Suppressor macrophage treated with lipopolysaccharide for 1 hour (primary cell): Measurements from ENCODE around the gene AFMID.

Experiments used
- DNase-seq, 3 donors: peaks; one replicate each; pipeline ENCODE4 v3.0.0-alpha.2; 2020 to 2022

The AFMID gene

DNA sequence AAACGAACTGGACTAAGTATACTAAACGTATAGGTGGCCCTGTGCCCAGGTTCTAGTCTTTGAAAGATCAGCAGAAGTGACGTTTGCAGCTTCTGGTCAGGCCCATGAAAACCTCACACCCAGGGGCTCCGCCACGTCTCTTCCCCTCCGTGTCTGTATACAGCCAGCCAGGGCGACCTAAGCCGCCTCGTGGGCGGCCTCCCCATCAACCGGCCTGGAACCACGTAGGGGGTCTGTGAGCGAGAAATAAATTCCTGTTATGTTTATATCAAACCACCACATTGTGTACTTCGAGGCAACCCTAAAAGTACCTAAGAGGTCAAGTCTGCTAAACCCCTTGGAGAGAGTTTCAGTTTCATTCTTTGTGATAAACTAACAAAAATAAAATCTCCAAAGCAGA, 7.1 kb upstream of the AFMID start:
- peak in 1 of 3 donors; percentile 16 for DNase-seq

DNA sequence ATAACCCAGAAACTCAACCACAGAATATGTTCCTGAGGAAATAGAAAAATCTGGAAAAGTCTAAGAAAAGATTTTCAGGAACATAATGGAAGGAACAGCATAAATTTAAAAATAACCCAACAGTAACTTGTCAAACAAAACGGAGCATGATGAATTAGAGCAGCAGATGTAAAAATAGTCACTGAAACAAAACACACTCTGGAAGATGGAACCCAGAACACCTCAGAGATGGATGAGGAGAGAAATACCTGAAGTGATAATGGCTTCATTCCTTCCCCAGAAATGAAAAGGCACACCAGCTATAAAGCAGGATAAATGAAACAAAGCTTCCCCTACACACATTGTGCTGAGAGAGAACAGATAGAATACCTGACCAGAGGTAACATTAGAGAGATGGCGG, 6.7 kb upstream of the AFMID start:
- no peak for DNase-seq

DNA sequence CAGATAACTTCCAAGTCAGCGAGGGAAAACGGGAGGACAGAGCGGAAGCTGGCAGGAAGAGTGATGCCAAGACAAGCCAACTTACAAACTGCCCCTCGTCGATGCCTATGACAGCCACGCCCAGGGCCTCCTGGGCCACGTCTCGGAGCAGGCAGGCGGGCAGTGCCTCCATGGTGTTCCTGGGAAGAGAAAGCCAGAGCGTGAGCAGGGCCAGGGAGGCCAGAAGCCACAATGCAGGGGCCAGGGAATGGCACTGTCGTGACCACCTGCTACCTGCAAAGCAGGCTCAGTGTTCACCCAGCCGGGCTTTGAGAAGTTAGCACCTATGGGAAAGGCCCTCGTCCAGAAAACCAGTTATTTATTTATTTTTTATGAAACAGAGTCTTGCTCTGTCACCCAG, 4.7 kb upstream of the AFMID start:
- DNase-seq = no peak

DNA sequence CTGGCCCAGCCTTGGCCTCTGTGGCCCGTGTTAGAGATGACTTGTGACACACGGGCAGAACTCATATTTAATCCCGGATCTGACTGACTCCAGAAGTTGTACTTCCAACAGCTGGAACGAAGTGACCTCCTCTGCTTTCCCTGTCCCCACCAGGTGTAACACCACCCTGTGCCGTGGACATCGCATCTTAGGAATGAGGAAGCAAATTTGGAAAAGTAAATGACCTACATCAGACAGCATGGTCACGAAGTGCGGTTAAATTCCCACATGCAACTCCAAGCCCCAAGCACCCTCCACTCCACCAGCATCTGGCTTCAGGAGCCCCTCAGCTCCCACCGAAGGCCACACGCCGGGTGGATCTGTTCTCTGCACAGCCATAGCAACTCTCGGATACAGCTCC, 3.2 kb upstream of the AFMID start:
- no peak for DNase-seq

DNA sequence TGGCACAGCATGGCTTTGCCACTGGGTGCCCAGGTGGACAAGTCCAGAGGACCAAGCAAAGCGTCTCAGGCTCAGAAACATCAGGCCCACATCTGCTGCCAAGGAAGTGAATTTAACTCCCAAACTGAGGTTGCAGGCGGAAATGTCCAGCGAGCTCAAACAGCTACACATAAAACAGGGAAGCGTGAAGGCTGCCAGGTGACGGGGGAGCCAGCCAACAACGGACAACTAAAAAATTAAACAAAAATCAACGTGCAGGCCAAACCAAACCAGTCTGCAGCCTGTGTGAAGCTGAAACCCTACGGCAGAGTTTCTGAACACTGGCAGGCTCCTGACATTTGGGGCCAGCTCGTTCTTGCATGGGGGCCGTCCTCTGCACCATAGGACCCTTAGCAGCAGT, 2.8 kb upstream of the AFMID start:
- no peak for DNase-seq

DNA sequence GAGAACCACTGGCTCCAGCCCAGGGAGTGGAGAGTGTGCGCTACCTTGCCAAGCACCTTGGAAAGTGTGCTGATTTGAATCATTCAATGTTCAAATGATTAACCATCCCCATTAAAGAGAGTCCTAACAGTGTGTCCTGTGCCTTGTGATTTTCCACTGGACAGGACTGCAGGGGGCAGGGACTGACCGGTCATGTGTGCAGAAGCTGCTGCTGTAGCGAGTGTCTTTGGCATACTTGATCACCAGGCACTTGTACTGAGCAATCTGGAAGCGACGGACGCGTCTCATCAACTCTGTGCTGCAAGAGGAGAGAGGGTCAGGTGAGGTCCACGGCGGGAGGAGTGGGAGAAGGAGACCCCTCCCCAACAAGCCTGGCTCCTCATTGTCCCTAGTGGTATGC, 2.3 kb upstream of the AFMID start:
- no peak for DNase-seq

DNA sequence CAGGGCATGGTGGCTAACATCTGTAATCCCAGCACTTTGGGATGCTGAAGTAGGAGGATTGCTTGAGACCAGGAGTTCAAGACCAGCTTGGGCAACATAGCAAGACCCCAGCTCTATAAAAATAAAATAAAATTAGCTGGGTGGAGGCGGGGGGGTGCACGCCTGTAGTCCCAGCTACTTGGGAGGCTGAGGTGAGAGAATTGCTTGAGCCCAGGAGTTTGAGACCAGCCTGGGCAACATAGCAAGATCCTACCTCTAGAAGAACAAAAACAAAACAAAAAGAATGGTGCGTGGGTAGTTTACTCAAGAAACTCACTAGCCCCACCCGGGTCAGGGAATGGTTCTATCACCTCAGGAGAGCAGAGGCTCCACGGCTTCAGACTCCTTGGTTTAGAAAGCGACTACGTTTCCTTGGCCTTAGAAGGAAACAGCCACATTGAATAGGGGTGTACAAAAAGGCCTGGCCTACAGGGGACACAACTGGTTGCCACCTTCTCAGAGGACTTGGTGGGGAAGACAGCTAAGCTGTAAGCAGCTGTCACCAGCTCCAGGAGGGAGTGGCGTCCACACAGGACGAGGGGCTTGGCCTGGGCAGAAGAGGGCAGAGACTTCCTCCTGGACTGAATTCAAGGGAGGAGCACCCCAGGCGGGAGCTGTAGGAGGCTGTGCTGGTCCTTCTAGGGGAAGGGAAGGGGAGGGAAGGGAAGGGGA, 1.0 kb upstream of the AFMID start:
- DNase-seq = peak; percentile 61 to 77 (median 74)

DNA sequence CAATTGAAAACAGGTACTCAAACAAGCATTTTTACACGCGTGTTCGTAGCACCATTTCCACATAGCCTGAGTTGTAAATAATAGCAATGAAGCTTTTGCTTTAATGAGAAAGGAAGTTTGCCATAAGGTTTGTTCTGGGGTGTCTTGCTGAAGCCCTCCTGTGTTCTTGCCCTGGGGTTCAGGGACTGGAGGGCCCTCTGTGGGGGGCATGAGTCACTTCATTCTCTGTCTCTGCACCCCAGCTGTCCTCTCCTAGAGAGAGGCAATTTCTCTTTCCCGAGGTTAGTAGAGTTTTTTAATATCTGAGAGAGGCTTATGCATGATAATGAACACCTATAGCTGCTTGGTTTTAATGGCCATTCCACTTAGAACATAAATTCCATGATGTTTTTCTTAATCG, 9.6 kb downstream of the AFMID start:
- DNase-seq = no peak

DNA sequence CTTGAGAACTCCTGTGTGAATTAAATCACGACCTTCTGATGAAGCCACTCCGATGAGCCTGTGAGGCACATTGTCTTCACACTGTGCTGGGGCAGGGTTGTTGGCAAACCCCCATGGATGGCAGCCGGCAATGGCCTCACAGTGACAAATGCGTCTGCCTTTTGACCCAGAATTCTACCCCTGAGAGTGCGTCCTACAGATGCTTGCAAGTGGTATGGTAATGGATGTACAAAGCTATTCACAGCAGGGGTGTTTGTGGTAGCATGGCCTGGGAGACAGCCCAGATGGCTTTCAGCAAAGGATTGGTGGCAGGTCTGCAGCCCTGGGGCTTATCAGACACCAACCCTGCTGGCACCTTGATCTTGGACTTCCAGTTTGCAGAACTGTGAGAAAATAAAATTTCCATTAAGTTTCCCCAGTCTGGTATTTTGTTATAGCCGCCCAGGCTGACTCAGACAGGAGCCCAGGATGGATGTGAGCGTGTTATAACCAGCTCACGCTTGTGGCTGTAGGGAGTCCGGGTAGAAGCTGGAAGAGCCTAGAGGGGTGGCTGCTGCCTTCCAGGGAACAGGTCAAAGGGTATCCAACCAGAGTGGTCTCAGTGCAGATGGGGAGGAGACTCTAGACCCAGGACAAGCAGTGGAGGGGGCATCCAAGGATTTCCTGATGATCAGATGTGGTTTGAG, 10.1 kb downstream of the AFMID start:
- DNase-seq = no peak

DNA sequence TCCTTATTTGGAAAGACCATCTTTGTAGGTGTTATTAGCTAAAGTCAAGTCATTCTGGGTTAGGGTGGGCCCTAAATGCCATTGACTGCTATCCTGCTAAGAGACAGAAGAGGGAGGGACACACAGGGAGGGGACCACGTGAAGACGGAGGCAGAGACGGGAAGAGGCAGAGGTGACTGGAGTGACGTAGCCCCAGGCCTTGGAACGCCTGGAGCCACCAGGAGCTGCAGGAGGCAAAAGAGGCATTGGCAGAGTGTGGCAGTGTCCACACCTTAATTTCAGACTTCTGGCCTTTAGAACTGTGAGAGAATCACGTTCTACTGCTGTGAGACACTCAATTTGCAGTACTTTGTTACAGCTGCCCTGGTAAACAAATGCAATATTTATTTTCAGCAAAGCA, 13.3 kb downstream of the AFMID start:
- DNase-seq = no peak

DNA sequence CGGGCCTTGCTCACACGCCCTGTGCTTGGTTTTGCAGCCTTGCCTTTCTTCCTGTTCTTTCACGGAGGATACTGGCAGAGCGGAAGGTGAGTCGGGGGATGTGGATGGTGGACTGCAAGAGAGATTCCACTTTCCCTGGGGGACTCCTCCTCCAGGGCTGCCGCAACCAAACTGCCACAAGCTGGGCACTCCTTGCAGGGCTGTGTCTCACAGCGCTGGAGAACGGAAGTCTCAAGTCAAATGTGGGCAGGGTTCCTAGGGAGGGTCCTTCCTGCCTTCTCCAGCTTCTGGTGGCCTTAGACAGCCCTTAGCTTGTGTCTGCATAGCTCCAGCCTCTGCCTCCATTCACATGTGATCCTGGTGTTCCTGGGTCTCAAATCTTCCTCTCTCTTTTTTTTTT, 15.5 kb downstream of the AFMID start:
- no peak for DNase-seq

DNA sequence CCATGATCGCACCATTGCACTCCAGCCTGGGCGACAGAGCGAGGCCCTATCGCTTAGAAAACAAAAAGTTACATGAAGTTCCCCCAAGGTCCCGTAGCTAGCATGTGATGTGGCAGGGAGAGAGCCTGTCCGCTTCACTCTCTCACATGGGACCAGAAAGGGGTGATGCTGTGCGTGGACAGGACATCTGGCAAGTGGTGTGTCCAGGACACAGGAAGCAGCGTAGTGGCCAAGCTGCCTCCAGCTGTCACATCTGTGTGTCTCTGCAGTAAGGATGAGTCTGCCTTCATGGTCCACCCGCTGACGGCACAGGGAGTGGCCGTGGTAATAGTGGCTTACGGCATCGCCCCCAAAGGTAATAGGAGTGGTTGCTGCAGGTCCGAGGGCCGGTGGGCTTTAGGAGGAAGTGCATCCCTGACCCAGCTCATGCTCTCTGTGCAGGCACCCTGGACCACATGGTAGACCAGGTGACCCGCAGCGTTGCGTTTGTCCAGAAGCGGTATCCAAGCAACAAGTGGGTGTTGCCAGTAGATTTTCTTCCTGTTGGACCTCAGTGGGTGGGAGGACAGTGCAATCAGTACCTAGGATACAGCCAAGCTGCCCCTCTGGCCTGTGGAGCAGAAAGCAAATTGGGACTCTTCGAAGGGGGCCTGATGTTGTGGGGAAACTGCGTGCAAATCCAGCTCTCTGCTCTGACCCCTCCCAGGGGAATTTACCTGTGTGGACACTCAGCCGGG, 17.4 kb downstream of the AFMID start:
- DNase-seq = no peak

DNA sequence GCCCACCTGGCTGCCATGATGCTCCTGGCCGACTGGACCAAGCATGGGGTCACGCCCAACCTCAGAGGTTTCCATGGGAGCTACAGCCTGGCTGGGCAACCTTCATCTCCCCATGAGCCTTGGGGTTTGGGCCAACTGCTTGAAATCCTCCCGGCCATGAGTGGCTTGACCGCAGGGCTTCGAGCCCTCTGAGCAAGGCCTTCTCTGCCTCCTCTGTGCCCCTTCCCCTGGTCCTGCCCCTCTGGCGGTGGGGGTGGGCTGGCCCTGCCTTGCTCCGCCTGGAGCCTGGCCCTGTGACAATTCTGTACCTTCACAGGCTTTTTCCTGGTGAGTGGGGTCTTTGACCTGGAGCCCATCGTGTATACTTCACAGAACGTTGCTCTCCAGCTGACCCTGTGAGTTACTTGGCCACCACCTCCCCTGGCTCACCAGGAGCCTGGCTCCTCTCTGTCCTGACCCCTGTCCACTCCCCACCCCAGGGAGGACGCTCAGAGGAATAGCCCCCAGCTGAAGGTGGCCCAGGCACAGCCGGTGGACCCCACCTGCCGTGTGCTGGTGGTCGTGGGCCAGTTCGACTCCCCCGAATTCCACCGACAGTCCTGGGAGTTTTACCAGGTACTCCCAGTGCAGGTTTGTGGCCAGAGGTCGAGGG, 18.1 kb downstream of the AFMID start:
- no peak for DNase-seq

DNA sequence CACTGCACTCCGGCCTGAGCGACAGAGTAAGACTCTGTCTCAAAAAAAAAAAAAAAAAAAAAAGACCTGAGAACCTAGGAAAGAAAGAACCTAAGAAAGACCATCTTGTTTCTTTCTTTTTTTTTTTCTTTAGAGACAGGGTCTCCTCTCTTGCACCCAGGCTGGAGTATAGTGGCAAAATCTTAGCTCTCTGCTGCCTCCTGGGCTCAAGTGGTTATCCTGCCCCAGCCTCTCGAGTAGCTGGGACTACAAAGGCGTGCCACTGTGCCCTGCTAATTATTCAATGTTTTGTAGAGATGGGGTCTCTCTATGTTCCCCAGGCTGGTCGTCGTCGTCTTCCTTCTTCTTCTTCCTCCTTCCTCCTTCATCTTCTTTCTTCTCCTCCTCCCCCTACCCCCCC, 19.1 kb downstream of the AFMID start:
- peak in 1 of 3 donors; percentile 13 for DNase-seq

DNA sequence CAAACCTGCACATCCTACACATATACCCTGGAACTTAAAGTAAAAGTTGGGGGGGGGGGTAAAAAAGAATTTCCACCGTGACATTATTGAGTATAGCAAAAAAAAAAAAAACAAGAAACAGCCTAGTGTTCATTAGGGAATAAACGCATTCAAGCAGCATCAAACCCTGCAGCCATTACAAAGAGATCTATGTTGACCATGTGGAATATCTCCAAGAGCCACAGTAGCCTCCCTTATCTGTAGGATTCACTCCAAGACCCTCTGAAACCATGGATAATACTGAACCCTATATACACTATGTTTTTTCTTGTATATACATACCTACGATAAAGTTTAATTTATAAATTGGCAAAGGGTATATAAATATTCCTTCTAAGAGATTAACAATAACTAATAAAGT, 21.3 kb downstream of the AFMID start:
- DNase-seq = no peak

DNA sequence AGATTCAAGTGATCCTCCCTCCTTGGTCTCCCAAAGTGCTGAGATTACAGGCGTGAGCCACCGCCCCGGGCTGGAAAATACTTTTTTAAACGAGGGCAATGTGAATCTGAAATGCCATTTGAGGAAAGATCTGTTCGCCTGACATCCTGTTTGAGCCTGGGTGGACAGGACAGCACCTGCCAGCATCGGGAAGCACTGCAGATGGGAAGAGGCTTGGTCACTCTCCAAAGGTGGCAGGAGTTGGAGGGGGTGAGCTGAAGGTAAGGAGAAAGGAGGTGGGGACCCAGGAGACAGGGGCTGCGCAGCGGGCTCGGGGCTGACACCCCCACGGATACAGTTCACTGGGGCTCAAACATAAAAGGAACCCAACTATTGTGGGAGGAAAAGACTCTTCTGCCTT, 22.9 kb downstream of the AFMID start:
- no peak for DNase-seq

DNA sequence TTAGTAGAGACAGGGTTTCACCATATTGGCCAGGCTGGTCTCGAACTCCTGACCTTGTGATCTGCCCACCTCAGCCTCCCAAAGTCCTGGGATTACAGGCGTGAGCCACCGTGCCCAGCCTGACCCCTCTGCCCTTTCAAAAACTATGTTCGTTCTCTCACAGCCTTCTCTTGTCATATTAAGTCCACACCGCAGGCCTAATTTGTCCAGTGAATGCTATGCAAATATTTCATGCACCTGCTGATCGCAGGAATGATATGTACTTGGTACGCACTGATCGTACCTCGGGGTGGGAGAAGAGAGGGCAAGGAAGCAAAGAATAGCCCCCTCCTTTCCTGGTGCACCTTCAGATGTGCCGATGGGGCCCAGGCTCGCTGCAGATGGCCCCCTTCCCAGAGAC, 23.9 kb downstream of the AFMID start:
- no peak for DNase-seq

DNA sequence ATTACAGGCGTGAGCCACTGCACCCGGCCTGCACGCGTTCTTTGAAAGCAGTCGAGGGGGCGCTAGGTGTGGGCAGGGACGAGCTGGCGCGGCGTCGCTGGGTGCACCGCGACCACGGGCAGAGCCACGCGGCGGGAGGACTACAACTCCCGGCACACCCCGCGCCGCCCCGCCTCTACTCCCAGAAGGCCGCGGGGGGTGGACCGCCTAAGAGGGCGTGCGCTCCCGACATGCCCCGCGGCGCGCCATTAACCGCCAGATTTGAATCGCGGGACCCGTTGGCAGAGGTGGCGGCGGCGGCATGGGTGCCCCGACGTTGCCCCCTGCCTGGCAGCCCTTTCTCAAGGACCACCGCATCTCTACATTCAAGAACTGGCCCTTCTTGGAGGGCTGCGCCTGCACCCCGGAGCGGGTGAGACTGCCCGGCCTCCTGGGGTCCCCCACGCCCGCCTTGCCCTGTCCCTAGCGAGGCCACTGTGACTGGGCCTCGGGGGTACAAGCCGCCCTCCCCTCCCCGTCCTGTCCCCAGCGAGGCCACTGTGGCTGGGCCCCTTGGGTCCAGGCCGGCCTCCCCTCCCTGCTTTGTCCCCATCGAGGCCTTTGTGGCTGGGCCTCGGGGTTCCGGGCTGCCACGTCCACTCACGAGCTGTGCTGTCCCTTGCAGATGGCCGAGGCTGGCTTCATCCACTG, 27.0 kb downstream of the AFMID start, which contains the start of gene BIRC5:
BIRC5 (plus strand) TSS at position 238 of the 690 bp plus-strand sequence; CDS start at position 302, 64 bp downstream.
- peak; percentile 91 to 98 (median 96) for DNase-seq

DNA sequence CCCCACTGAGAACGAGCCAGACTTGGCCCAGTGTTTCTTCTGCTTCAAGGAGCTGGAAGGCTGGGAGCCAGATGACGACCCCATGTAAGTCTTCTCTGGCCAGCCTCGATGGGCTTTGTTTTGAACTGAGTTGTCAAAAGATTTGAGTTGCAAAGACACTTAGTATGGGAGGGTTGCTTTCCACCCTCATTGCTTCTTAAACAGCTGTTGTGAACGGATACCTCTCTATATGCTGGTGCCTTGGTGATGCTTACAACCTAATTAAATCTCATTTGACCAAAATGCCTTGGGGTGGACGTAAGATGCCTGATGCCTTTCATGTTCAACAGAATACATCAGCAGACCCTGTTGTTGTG, 27.5 kb downstream of the AFMID start:
- no peak for DNase-seq

DNA sequence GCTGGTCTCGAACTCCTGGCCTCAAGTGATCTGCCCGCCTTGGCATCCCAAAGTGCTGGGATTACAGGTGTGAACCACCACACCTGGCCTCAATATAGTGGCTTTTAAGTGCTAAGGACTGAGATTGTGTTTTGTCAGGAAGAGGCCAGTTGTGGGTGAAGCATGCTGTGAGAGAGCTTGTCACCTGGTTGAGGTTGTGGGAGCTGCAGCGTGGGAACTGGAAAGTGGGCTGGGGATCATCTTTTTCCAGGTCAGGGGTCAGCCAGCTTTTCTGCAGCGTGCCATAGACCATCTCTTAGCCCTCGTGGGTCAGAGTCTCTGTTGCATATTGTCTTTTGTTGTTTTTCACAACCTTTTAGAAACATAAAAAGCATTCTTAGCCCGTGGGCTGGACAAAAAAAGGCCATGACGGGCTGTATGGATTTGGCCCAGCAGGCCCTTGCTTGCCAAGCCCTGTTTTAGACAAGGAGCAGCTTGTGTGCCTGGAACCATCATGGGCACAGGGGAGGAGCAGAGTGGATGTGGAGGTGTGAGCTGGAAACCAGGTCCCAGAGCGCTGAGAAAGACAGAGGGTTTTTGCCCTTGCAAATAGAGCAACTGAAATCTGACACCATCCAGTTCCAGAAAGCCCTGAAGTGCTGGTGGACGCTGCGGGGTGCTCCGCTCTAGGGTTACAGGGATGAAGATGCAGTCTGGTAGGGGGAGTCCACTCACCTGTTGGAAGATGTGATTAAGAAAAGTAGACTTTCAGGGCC, 32.4 kb downstream of the AFMID start:
- DNase-seq = no peak

DNA sequence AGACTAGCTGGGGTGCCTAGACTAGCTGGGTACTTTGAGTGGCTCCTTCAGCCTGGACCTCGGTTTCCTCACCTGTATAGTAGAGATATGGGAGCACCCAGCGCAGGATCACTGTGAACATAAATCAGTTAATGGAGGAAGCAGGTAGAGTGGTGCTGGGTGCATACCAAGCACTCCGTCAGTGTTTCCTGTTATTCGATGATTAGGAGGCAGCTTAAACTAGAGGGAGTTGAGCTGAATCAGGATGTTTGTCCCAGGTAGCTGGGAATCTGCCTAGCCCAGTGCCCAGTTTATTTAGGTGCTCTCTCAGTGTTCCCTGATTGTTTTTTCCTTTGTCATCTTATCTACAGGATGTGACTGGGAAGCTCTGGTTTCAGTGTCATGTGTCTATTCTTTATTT, 35.9 kb downstream of the AFMID start:
- DNase-seq = no peak

DNA sequence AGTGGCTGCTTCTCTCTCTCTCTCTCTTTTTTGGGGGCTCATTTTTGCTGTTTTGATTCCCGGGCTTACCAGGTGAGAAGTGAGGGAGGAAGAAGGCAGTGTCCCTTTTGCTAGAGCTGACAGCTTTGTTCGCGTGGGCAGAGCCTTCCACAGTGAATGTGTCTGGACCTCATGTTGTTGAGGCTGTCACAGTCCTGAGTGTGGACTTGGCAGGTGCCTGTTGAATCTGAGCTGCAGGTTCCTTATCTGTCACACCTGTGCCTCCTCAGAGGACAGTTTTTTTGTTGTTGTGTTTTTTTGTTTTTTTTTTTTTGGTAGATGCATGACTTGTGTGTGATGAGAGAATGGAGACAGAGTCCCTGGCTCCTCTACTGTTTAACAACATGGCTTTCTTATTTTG, 36.6 kb downstream of the AFMID start:
- no peak for DNase-seq
